ENCODE measurements around the gene MDN1. TPM values are rescaled to one million over a fixed set of nuclear protein-coding genes. Genes with fewer than 3 reads are reported as not detected.
"Not testable (repeated sequence)": the region's sequence is repeated elsewhere in the genome, so short reads cannot be mapped to it uniquely, and the experiment has no call there.

MDN1 gene
- total and polyA plus RNA-seq, 3 donors from 2014 or later: 39.1 to 89.0 (median 80.3) TPM

- H3K4me3 ChIP-seq: no peak overlapping the region
- 60 to 70% methylated on average over 3 of the region's 3 CpGs for WGBS, 2 donors
- intact Hi-C loops (cut with DNase I; ENCODE audit: low total_unique reads): no loop called here
- DNase-seq: no peak
- TF ChIP-seq, protein P1, sequence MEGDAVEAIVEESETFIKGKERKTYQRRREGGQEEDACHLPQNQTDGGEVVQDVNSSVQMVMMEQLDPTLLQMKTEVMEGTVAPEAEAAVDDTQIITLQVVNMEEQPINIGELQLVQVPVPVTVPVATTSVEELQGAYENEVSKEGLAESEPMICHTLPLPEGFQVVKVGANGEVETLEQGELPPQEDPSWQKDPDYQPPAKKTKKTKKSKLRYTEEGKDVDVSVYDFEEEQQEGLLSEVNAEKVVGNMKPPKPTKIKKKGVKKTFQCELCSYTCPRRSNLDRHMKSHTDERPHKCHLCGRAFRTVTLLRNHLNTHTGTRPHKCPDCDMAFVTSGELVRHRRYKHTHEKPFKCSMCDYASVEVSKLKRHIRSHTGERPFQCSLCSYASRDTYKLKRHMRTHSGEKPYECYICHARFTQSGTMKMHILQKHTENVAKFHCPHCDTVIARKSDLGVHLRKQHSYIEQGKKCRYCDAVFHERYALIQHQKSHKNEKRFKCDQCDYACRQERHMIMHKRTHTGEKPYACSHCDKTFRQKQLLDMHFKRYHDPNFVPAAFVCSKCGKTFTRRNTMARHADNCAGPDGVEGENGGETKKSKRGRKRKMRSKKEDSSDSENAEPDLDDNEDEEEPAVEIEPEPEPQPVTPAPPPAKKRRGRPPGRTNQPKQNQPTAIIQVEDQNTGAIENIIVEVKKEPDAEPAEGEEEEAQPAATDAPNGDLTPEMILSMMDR (IDR thresholded peaks at IDR 0.05): no peak
- no peak for TF ChIP-seq POLR2A (IDR thresholded peaks at IDR 0.05)
- H3K9me3 ChIP-seq: no peaks in the 10 kb centered on the region
- H3K27me3 ChIP-seq: no peaks in the 10 kb centered on the region
- H3K27ac ChIP-seq: peak overlapping the region in 1 of 2 donors; percentile 23
- no peaks in the 10 kb centered on the region for H3K36me3 ChIP-seq (ENCODE audit: low read depth, missing control alignments)
- H3K4me1 ChIP-seq: peaks cover 5% of the 10 kb centered on the region
Observed at GRCh38 chr6:89643406-89643805, 176.2 kb downstream of the MDN1 start.

GRCh38 chr6:89642956-89643355 lies 176.6 kb downstream of the MDN1 start:
- Histone ChIP-seq H3K4me1 (peaks cover 5% of the 10 kb centered on the region), H3K36me3 (ENCODE audit: low read depth, missing control alignments) (no peaks in the 10 kb centered on the region), H3K9me3 (no peaks in the 10 kb centered on the region), H3K27me3 (no peaks in the 10 kb centered on the region), H3K27ac (peak overlapping the region in 1 of 2 donors; percentile 23), H3K4me3 (no peak overlapping the region)
- intact Hi-C loops (cut with DNase I; ENCODE audit: low total_unique reads): no loop called here
- TF ChIP-seq POLR2A (IDR thresholded peaks at IDR 0.05): no peak
- no peak for DNase-seq
- WGBS, 2 donors: 64 to 66% methylated on average over 3 of the region's 3 CpGs

- 98 to 100% methylated on average over 3 of the region's 3 CpGs for WGBS, 2 donors
- intact Hi-C loops (cut with DNase I; ENCODE audit: low total_unique reads); H3K4me1 ChIP-seq; H3K27ac ChIP-seq; H3K4me3 ChIP-seq; H3K27me3 ChIP-seq; DNase-seq; H3K36me3 ChIP-seq (ENCODE audit: low read depth, missing control alignments); H3K9me3 ChIP-seq: not testable (repeated sequence)
Observed at GRCh38 chr6:89641581-89641980, 178.0 kb downstream of the MDN1 start.

DNA sequence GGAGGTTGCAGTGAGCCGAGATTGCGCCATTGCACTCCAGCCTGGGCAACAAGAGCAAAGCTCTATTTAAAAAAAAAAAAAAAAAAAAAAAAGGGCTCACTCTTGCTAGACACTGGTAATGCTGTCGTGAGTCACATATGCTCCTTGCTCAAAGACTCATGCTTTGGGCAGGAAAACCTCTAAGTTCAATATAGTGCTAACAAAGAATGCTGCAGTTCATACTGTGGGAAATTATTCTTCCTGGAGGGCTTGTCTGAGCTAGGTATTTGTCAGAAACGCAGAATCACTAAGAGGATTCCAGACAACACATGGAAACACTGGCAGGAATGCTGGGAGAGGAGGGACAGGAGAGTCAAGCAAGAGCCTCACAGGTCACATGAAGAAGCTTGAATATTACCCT lies 178.8 kb downstream of the MDN1 start:
- no peak for DNase-seq
- Histone ChIP-seq H3K27ac (no peak overlapping the region), H3K27me3 (no peaks in the 10 kb centered on the region), H3K4me1 (peaks cover 5% of the 10 kb centered on the region), H3K9me3 (no peaks in the 10 kb centered on the region), H3K4me3 (no peak overlapping the region), H3K36me3 (ENCODE audit: low read depth, missing control alignments) (no peaks in the 10 kb centered on the region)
- WGBS, 2 donors: 85 to 93% methylated on average over 4 of the region's 4 CpGs
- intact Hi-C loops (cut with DNase I; ENCODE audit: low total_unique reads): no loop called here
- TF ChIP-seq, protein P1 (IDR thresholded peaks at IDR 0.05): no peak
- no peak for TF ChIP-seq POLR2A (IDR thresholded peaks at IDR 0.05)

- DNase-seq: peak; percentile 96
- Histone ChIP-seq H3K4me3 (peak within 1 kb of the TSS; percentile 77 to 87), H3K27ac (peak within 1 kb of the TSS; percentile 92 to 94), H3K9me3 (no peaks in the 10 kb centered on the region), H3K27me3 (no peaks in the 10 kb centered on the region), H3K4me1 (peaks cover 5% of the 10 kb centered on the region), H3K36me3 (ENCODE audit: low read depth, missing control alignments) (no peaks in the 10 kb centered on the region)
- peak; percentile 30 for TF ChIP-seq POLR2A (IDR thresholded peaks at IDR 0.05)
- TF ChIP-seq, protein P1 (IDR thresholded peaks at IDR 0.05): no peak
- intact Hi-C loops (cut with DNase I; ENCODE audit: low total_unique reads): no loop called here
- WGBS, 2 donors: 1 to 2% methylated on average over 16 to 51 of the region's 58 CpGs
Observed at GRCh38 chr6:89638320-89639195, 181.0 kb downstream of the MDN1 start, which contains the start of gene LYRM2. Gene LYRM2 (minus strand): TSS chr6:89638747. CDS start chr6:89638716, 31 bp downstream.
